G401 (cell line): ENCODE data around the gene CTSF. TPM values are rescaled to one million over a fixed set of nuclear protein-coding genes. Genes with fewer than 3 reads are reported as not detected.

Source experiments
- DNase-seq: peaks from one replicate; pipeline ENCODE4 v3.0.0-alpha.2; 2015; ENCODE audit warnings: low spot score
- in situ Hi-C: cut with HindIII; loops from 2 replicates; pipeline ENCODE4 v1.10.0; 2016; ENCODE audit warnings: low sequenced_read_pairs, mixed read lengths
- total RNA-seq: library from RNA; depleted of rRNA; stranded (reverse); fragments of >200 nt; shearing (Covaris generic); gene quantifications from 2 replicates; pipeline ENCODE4 v1.2.3, GENCODE V29; 2014

CTSF gene
- total RNA-seq, 1 experiment from 2014 or later: 518 TPM

DNA sequence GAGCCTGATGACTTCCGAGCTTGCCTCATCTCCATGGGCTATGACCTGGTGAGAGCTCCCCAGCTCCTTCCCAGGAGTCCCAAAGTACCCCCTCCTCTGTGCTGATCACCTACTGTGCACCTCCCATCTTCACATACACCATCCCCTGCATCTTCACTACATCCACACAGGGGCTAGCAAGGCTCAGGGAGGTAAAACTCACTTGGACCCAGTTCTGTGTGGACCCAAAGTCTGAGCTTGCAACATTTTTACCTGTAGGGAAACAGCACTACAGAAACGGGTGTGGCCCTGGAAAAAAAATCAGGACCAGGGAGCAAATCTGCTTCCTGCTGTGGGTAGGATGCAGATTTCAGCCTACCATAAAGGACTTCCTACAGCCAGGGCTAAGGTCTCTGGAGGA lies 6.1 kb downstream of the CTSF start:
- DNase-seq: no peak
- in situ Hi-C loops: no loop called here

- in situ Hi-C loops: no loop called here
- no peak for DNase-seq
Observed at GRCh38 chr11:66561975-66562248, 6.5 kb downstream of the CTSF start.

DNA sequence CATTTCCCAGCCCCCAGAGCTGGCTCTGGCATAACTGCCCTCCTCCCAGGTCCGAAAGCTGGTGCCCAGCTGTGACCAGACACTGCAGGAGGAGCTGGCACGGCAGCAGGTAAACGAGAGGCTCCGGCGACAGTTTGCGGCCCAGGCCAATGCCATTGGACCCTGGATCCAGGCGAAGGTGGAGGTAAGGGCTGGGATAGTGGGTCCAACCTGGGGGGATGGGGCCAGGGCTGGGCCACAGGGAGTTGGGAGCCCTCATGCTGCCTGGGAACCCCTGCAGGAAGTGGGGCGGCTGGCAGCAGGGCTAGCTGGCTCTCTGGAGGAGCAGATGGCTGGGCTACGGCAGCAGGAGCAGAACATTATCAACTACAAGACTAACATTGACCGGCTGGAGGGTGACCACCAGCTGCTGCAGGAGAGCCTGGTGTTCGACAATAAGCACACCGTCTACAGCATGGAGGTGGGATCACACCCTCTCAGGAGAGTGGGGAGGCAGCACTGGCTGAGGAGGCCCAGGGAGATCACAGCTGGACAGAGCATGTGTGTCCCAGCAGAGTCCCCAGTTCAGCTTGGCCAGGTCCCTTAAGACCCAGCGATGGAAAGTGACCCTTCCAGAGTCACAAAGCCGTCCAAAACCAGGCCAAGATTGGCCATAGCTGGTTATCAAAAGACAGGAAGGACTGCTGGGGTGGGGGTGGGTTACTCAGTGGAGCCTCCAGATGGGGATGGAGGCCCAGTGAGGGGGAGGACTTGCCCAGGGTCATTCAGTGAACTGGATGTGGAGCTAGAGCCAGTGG lies 7.0 kb downstream of the CTSF start:
- in situ Hi-C loops: no loop called here

GRCh38 chr11:66559866-66560676 lies 8.3 kb downstream of the CTSF start:
- no peak for DNase-seq
- in situ Hi-C loops: no loop called here

More for the DNA sequence above, 7.0 kb downstream of the CTSF start:
- peak; percentile 55 for DNase-seq

DNA sequence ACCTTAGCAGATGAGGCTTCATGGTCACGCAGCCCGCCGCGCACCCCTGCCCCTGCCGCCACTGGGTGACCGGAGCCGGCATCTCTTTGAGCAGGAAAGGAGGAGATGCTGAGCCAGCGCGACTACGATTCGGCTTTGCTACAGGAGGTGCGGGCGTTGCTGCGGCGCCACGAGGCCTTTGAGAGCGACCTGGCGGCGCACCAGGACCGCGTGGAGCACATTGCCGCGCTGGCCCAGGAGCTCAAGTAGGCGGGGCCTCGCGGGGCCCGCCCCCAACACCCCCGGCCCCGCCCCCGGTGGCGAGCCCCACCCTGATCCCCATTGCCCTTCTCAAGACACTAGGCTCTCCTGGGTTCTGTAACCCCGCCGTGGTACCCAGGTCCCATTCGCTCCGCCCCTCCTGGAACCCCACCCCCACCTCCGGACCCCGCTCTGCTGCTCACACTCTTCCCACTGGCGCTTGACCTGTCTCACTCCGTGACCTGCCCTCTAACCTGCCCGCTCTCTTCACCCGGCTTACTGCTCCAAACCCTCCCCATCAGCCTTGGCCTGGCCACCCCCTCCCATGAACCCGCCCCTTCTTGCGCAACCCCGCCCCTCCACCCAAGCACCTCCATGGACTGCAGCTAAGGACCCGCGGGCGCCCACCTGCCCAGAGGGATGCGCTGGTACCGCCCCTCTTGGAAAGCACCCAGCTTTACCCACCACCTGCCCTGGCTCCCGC lies 9.1 kb downstream of the CTSF start:
- DNase-seq: peak; percentile 52
- in situ Hi-C loops: no loop called here

DNA sequence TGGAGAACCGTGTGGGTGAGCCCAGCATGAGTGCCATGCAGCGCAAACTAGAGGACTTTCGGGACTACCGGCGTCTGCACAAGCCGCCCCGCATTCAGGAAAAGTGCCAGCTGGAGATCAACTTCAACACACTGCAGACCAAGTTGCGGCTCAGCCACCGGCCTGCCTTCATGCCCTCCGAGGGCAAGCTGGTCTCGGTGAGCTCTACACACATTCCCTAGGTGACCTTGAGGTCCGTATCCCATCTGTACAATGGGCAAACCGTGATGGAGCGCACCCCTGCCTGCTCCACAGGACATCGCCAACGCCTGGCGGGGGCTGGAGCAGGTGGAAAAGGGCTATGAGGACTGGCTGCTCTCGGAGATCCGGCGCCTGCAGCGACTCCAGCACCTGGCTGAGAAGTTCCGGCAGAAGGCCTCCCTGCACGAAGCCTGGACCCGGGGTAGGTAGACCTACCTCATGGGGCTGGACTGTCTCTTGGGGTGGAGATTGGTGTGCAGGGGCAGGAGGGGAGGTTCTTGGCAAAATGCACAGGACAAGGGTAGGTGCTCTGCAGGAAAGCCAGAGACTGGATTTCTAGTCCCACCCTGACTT lies 10.6 kb downstream of the CTSF start:
- in situ Hi-C loops: no loop called here
- no peak for DNase-seq

GRCh38 chr11:66556086-66556485 lies 12.3 kb downstream of the CTSF start:
- in situ Hi-C loops: no loop called here
- no peak for DNase-seq

DNA sequence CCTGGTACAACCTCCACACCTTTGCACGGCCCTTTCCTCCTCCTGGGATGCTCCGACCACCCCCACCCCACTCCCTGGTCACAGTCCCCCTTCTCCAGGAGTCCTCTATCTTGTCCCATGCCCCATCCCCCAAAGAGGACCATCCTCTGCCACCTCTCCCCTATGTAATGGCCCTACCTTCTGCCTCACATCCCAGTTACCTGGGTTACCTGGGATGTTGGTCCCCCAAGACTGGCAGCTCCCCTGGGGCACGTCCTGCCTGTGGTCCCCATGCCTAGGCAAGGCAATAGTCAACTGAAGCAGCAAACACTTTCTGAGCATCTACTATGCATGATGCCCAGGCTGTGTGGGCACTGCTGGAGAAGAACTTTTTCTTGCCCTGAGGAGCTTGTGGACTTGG lies 13.0 kb downstream of the CTSF start:
- no peak for DNase-seq
- in situ Hi-C loops: no loop called here

- no peak for DNase-seq
- in situ Hi-C loops: no loop called here
Observed at GRCh38 chr11:66554602-66555001, 13.8 kb downstream of the CTSF start.

GRCh38 chr11:66550887-66551286 lies 17.5 kb downstream of the CTSF start:
- in situ Hi-C loops: no loop called here
- no peak for DNase-seq

- in situ Hi-C loops: no loop called here
- no peak for DNase-seq
Observed at GRCh38 chr11:66549696-66550095, 18.7 kb downstream of the CTSF start.

GRCh38 chr11:66548774-66549630 lies 19.4 kb downstream of the CTSF start:
- in situ Hi-C loops: no loop called here
- no peak for DNase-seq

- no peak for DNase-seq
- in situ Hi-C loops: no loop called here
Observed at GRCh38 chr11:66548041-66548440, 20.4 kb downstream of the CTSF start.

DNA sequence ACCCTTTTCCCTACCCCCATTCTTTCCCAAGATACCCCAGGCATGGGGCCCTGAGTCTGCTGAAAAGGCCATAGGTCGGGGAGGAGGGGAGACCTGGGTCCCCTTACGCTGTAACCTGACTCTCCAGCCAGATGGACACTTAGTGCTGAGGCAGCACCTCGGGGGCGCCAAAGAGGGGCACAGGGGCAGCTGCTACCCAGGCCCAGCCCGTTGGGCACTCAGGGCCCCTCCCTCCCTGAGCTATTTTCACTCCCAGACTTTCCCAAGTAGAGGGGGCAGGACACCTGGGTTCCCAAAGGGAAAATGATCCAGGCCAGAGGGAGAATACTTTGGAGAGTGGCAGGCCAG lies 20.8 kb downstream of the CTSF start:
- in situ Hi-C loops: no loop called here
- DNase-seq: no peak

- in situ Hi-C loops: no loop called here
- DNase-seq: no peak
Observed at GRCh38 chr11:66546966-66547661, 21.3 kb downstream of the CTSF start.

DNA sequence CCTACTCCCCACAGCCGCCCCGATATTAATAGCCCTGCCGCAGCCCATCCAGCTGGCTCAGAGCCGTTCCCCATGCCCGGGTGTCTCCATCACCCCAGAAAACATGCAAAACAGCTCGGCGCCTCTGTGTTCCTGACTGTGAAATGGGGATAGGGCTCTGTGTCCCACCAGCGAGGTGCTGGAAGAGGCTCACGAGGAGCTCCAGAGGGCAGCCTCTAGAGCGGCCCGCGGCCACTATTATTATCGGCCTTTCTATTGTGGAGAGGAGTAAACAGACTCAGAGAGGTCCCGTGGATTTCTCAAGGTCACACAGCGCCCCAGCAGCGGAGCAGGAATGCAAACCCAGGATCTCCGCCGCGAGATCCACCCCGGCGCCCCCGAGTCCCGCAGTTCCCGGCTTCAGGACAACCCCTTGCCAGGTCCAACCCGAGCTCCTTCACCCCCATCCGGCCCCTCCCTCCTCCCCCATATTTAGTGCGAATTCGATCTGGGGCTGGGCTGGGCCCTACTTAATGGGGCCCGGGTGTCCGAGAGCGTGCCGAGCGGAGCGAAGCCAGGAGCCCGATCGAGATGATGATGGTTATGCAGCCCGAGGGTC lies 21.9 kb downstream of the CTSF start, which contains the start of gene ACTN3:
Gene ACTN3 (plus strand): TSS at position 536 of the 598 bp plus-strand sequence. CDS start 35 bp downstream, at position 571.
- peak; percentile 42 for DNase-seq
- in situ Hi-C loops: no loop called here

- DNase-seq: peak; percentile 97
- in situ Hi-C loops: no loop called here
Observed at GRCh38 chr11:66545701-66546367, 22.6 kb downstream of the CTSF start, which contains the start of gene ZDHHC24. TSS of gene ZDHHC24 (minus strand) at chr11:66546048. CDS start at chr11:66546003, 45 bp downstream.
